NCI-H146 treated with DMSO at 0.1 percent for 48 hours (cell line): ENCODE data around the gene MED16.
"Not testable (repeated sequence)": the region's sequence is repeated elsewhere in the genome, so short reads cannot be mapped to it uniquely, and the experiment has no call there.

Experiments
- DNase-seq: peaks from one replicate; lab custom pipeline; 2025; ENCODE audit not compliant: unreplicated experiment; lab: John Stamatoyannopoulos, UW

Gene MED16

GRCh38 chr19:889662-890295 lies 3.2 kb downstream of the MED16 start:
- no peak for DNase-seq

- DNase-seq = no peak
These were observed 4.2 kb downstream of the MED16 start for GRCh38 chr19:888581-889385.

GRCh38 chr19:887599-887998 lies 5.4 kb downstream of the MED16 start:
- no peak for DNase-seq

- DNase-seq = no peak
These were observed 5.9 kb downstream of the MED16 start for GRCh38 chr19:887072-887471.

DNA sequence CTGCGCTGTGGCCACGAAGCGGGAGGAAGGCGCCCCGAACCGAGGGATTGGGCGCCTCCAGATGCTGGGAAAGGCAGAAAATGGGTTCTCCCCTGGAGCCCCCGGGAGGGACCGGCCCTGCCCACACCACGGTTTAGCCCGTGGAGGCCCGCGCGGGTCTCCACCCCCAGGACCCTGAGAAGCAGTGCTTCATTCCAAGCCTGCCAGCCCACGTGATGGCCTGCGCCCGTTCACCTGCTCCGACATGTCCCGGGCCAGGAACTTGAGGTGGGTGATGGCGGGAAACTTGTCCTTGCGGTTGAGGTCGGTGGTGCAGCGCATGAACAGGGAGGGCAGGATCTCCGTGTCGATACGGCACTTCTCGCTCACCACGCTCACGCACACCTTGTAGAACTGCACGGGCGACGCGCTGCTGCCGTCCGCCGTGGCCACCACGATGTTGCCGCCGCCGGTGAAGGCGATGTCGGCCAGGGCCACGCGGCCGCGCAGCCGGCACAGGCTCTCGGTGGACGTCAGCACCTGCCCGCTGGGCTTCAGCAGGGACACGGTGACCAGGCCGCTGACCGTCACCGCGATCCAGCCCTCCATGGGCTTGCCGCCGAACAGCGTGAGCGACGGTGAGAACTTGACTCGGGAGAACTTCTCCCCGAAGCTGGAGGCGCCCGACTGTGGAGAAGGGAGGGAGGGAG lies 7.3 kb downstream of the MED16 start:
- DNase-seq = no peak

- DNase-seq = no peak
These were observed 8.4 kb downstream of the MED16 start for GRCh38 chr19:884420-885211.

DNA sequence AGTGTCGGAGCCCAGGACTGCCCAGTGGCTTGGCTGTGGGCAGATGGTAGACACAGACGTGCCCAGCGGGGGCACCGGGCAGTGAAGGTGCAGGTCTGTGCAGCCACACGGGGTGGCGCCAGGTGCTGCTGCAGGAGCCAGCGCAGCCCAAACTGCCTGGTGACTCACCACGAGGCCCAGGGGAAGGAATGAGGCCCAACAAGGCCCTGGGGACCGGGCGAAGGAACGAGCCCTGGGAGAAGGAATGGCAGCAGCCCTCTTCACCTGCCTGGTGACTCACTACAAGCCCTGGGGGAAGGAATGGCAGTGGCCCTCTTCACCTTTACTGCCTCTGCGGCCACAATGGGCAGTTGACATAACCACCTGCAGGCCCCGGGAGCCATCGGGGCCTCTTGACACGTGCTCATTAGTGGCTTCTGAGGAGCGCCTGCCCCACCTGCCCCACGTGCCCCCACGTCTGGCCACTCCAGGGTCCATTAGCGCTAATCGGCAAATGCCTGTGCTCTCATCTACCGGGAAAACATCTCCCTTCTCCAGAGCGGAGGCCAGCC lies 9.3 kb downstream of the MED16 start:
- no peak for DNase-seq

GRCh38 chr19:882871-883497 lies 10.0 kb downstream of the MED16 start:
- DNase-seq = no peak

DNA sequence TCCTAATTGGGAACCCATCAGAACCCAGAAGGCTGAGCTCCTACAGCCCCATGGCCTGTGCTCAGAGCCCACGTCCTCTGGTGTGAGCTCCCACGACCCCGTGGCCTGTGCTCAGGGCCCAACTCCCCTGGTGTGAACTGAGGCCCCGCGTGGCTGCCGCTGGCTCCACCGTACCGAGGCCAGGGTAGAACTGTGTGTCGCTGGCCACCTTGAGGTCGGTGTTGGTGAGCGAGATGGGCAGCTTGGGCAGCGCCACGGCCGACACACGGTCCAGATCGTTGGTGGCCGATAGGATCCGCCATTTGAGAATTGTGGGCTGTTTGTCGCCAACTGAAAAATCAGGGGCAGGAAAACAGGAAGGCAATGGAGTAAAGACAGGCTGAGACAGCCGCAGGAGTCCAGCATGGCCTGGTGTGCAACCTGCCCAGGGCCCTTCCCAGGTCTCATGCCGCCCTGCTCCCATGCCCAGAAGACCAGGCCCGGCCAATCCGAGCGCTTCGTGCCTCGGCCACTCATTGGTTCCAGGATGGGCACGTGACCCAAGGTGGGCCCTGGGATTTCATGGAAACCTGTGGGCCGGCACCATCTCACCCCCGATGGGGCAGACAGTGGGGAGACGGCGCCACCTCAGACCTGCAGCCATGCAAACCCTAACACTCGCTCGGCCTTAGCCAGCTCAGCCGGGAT lies 11.5 kb downstream of the MED16 start:
- DNase-seq = no peak

GRCh38 chr19:879711-880438 lies 13.1 kb downstream of the MED16 start:
- no peak for DNase-seq

DNA sequence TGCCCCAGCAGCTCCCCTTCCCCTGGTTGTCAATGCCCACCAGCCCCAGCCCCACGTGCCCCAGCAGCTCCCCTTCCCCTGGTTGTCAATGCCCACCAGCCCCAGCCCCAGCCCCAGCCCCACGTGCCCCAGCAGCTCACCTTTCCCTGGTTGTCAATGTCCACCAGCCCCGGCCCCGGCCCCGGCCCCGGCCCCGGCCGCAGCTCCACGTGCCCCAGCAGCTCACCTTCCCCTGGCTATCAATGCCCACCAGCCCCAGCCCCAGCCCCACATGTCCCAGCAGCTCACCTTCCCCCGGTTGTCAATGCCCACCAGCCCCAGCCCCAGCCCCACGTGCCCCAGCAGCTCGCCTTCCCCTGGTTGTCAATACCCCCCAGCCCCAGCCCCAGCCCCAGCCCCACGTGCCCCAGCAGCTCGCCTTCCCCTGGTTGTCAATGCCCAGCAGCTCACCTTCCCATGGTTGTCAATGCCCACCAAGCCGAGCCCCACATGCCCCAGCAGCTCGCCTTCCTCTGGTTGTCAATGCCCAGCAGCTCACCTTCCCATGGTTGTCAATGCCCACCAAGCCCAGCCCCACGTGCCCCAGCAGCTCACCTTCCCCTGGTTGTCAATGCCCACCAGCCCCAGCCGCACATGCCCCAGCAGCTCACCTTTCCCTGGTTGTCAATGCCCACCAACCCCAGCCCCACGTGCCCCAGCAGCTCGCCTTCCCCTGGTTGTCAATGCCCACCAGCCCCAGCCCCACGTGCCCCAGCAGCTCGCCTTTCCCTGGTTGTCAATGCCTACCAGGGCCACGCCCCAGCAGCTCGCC lies 14.0 kb downstream of the MED16 start:
- DNase-seq = not testable (repeated sequence)

DNA sequence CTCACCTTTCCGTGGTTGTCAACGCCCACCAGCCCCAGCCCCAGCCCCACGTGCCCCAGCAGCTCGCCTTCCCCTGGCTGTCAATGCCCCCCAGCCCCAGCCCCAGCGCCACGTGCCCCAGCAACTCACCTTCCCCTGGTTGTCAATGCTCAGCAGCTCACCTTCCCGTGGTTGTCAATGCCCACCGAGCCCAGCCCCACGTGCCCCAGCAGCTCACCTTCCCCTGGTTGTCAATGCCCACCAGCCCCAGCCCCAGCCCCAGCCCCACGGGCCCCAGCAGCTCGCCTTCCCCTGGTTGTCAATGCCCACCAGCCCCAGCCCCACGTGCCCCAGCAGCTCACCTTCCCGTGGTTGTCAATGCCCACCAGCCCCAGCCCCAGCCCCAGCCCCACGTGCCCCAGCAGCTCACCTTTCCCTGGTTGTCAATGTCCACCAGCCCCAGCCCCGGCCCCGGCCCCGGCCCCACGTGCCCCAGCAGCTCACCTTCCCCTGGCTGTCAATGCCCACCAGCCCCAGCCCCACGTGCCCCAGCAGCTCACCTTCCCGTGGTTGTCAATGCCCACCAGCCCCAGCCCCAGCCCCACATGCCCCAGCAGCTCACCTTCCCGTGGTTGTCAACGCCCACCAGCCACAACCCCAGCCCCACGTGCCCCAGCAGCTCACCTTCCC lies 14.9 kb downstream of the MED16 start:
- DNase-seq = not testable (repeated sequence)

GRCh38 chr19:876780-877314 lies 16.1 kb downstream of the MED16 start:
- DNase-seq = no peak

GRCh38 chr19:876089-876488 lies 16.9 kb downstream of the MED16 start:
- DNase-seq = no peak

GRCh38 chr19:875265-875879 lies 17.6 kb downstream of the MED16 start:
- no peak for DNase-seq

DNA sequence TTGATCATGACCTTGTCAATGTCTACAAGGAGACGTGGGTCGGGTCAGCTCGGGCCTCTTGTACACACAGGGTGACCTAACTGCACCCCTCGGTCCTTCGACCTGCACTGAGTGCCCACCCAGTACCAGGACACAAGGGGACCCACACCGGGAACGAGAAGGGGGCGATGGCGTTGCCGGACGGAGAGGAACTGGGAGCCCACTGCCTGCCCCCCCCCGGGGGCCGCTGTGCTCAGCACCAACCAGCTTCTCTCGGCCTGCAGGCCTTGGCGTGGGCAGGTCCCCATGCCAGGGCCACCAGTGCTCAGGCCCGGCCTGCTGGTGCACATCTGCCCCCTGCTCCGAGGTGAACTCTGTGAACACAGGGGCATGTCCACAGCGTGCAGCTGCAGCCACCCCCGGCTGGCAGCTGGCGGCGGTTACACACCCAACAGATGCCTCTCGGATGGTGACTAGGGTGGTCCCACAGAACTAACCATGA lies 19.4 kb downstream of the MED16 start:
- no peak for DNase-seq

DNA sequence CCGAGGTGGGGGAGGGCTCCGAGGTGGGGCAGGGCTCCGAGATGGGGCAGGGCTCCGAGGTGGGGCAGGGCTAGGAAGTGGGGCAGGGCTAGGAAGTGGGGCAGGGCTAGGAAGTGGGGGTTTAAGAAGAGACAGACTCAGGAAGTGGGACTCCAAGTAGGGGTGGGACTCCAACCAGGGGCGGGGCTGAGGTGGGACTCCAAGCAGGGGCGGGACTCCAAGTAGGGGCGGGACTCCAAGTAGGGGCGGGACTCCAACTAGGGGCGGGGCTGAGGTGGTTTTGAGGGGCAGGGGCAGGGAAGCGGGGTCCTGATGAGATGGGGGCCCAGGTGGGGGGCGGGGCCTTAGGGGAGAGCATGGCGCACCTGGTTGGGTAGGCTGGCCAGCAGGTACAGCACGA lies 19.9 kb downstream of the MED16 start:
- no peak for DNase-seq
